Measurements from ENCODE around the gene JUND.
"Not testable (repeated sequence)": the region's sequence is repeated elsewhere in the genome, so short reads cannot be mapped to it uniquely, and the experiment has no call there.

The JUND gene

GRCh38 chr19:18281082-18282020 lies at the start of gene JUND:
Gene JUND (minus strand): TSS chr19:18281622. CDS start chr19:18281484, 138 bp downstream.
- DNase-seq: peak; percentile 99

DNA sequence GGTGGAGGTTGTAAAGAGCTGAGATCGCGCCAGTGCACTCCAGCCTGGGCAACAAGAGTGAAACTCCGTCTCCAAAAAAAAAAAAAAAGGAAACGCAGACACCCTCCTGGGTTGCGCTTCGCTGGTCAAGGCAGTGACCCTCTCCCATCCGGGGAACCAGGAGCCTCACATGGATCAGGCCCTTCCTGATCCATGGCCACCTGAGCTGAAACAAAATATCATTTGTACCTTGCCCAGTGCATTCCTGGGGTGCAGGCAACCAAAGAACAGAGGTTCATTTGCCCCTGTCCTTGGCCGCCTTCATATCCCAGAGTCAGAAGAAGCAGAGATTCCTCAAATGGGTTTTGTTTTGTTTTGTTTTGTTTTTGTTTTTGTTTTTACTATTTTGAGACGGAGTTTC lies 49.4 kb upstream of the JUND start:
- no peak for DNase-seq

DNA sequence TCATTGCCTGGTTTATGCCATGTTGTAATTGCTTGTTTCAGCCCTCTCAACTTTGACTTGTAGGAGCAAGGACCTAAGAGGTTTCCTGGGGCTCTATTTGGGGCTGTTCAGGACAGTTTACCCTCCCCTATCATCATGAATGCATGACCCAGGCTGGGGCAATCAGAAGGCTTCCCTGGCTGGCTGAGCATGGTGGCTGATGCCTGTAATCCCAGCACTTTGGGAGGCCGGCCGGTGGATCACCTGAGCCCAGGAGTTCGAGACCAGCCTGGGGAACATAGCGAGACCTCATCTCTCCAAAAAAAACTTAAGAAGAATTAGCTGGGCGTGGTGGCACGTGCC lies 47.6 kb upstream of the JUND start:
- no peak for DNase-seq

- DNase-seq: peak; percentile 98
Observed at GRCh38 chr19:18328340-18329034, 47.1 kb upstream of the JUND start.

GRCh38 chr19:18326772-18327171 lies 45.4 kb upstream of the JUND start:
- DNase-seq: no peak

GRCh38 chr19:18324373-18324731 lies 42.9 kb upstream of the JUND start:
- DNase-seq: not testable (repeated sequence)

GRCh38 chr19:18322759-18323460 lies 41.5 kb upstream of the JUND start, which contains the start of gene LSM4:
Gene LSM4 (minus strand): TSS chr19:18323076. CDS start chr19:18323020, 56 bp downstream.
- DNase-seq: peak; percentile 97

DNA sequence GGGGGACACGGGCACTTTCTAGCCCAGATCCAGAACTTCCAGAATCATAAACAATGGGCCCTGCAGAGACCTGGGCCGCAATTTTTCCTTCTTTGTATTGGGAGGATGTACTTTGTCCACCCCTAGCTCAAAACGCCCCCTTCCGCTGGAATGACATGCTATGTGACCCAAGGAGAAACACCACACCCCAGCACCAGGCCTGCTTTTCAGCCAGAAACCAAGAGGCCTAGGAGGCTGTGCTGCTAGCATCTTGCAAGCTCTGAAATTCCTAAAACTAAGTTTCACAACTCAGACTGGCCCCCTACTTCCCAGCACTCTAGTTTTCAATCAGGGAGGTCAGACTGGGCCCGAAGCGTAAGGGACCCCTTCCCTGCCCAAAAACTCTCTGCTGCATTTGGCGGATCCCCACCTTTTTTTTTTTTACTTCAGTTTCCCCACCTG lies 40.9 kb upstream of the JUND start:
- peak; percentile 71 for DNase-seq

DNA sequence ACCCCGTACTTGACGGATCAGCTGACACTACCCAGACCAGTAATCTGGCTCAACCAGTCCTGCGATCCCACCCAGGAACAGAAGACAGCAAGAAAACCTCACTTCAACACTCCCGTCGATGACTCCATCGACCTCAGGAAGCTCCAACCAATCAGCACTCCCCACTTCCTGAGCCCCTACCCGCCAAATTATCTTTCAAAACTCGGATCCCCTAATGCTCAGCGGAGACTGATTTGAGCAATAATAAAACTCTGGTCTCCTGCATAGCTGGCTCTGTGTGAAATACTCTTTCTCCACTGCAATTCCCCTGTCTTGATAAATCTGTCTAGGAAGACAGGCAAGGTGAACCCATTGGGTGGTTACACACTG lies 40.3 kb upstream of the JUND start:
- DNase-seq: peak; percentile 47

DNA sequence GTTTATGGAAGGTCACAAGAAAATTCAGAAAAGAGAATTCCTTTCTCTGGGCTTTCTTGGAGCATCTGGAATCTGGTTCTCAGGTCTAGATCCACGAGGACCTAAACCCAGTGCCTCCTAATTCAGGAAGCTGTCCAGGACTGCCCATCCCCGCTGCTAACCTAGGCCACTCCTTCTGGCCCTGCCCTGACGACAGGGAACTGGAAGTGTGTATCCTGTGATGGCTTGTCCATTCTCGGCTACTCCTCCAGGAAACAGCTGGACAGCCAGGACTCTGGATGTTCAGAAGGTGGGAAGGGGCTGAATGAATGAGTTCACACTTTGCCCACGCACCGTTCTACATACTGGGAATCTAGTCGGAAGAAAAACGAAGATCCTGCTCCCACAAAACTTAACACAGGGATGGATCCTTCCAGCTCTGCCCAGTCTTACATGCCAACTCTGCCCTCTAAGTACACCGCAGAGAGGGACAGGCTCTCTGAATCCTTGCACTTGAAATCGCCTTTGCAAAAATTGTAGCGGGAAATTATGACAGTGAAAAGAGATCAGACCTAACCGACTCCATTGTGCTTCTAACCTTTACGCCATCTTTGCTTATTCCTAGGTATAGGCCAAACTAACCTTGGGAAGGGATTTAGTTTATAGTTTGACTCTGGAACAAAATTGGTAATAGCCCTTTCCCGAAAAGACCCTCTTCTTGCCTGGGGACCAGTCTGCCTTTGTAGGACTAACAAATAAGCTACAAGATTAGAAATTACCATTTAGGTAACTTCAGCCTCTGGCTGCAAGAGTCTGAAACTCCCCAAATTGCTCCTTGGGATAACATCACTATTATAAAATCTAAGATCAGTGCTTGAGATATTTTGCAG lies 39.7 kb upstream of the JUND start:
- no peak for DNase-seq

- DNase-seq: no peak
Observed at GRCh38 chr19:18319591-18320135, 38.2 kb upstream of the JUND start.

- no peak for DNase-seq
Observed at GRCh38 chr19:18317961-18318800, 36.8 kb upstream of the JUND start.

- no peak for DNase-seq
Observed at GRCh38 chr19:18313398-18313797, 32.0 kb upstream of the JUND start.

DNA sequence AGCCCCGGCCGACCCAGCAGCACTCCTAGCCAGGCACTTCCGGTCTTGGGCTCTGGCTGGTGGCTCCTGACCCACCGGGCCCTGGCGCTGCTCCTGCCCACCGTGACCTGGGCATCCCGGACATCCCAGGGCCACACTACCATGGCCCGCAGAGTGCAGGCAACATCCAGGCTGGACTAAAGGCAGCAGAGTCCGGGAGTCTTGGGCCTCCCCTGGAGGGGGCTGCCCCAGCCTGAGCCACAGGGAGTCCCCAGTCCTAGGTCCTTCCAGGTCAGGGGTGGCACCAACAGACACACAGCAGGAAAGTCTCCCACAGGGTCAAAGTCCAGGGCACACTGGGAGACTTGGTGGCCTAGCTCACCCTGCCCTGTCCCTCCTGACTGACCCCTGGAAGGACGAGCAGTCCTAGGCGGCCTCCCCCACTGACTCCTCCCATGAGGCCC lies 30.7 kb upstream of the JUND start:
- DNase-seq: no peak

DNA sequence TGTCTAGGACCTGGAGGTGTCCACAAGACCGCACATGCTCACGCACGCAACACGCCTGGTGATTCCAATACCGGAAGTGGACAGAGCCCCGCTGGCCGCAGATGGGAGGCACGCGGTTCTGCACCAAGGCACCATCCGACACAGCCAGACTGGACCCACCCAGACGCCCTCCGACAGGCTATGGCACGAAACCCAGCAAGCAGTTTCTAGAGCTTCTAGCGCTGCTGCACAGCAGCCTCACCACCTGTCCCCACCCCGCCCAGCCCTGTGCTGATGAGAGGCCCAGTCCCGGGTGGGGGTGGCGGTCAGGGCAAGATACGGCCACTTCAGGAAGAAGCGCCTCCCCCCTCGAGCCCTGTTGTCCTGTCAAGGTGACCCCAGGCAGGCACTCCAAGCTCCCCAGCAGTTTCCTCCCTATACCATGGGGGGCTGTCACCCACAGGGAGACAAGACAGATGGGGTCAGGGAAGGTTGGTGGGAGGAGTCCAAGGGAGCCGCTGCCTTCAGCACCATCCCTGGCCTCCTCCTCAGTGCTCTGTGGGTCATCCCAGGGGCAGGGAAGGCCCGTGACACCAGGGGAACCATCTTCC lies 30.2 kb upstream of the JUND start:
- DNase-seq: no peak

- no peak for DNase-seq
Observed at GRCh38 chr19:18310966-18311365, 29.5 kb upstream of the JUND start.

GRCh38 chr19:18310118-18310909 lies 28.9 kb upstream of the JUND start:
- no peak for DNase-seq

DNA sequence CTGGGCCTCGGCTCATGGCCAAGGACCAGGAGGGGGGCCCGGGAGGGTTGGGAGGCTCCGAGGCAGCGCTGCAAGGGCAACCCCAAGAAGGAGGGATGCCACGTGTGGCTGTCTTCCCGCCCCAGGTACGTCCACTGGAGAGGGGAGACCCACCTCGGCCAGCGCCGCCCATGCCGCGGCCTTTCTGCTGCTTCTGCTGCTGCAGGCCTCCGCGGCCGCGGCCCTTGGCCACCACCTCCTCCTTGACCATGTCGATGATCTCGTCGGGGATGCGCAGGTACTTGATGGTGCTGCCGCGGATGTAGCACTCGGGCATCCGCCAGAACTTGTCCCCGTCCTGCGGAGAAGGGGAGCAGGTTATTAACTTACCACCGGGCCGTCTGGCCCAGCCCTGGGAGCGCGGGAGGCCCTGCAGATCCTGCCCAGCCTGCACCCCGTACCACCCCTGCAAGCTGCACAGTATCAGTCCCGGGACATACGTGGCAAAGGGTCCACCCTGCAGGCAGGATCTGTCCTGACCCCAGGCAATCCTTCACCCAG lies 28.2 kb upstream of the JUND start:
- no peak for DNase-seq

- no peak for DNase-seq
Observed at GRCh38 chr19:18308948-18309325, 27.5 kb upstream of the JUND start.

Data from fibroblast of skin of right quadriceps (primary cell).